Stomach (tissue), 4 donors: Measurements from ENCODE around the gene KRTAP3-3.

Experiments
- CTCF ChIP-seq, 7 experiments: fragments of 450-650 bp in 4 of 7; fragments of 200-600 bp in 3 of 7; sonication (generic) in 3 of 7; IDR thresholded peaks; one replicate each; pipeline ENCODE4 v1.5.1; 2016 to 2019; ENCODE audit warnings: antibody characterized with exemption in 7 of 7, control low read depth in 2 of 7, mild to moderate bottlenecking in 1 of 7
- EP300 ChIP-seq: sonication (generic); formaldehyde crosslinking; IDR thresholded peaks from one replicate; pipeline ENCODE4 v1.6.1; 2017; ENCODE audit warnings: antibody characterized with exemption
- POLR2A ChIP-seq, 4 donors: fragments of 450-650 bp; IDR thresholded peaks; one replicate each; pipeline ENCODE4 v1.6.1; 2016; ENCODE audit warnings: antibody characterized with exemption in 4 of 4, control low read depth in 2 of 4, mild to moderate bottlenecking in 1 of 4, moderate library complexity in 1 of 4

GRCh38 chr17:40978575-40979151 lies 15.3 kb downstream of the KRTAP3-3 start:
- no peak for TF ChIP-seq CTCF (IDR thresholded peaks at IDR 0.05)
- no peak for TF ChIP-seq EP300
- no peak for TF ChIP-seq POLR2A (IDR thresholded peaks at IDR 0.05)
